ENCODE measurements around the gene RPS18.

DNA sequence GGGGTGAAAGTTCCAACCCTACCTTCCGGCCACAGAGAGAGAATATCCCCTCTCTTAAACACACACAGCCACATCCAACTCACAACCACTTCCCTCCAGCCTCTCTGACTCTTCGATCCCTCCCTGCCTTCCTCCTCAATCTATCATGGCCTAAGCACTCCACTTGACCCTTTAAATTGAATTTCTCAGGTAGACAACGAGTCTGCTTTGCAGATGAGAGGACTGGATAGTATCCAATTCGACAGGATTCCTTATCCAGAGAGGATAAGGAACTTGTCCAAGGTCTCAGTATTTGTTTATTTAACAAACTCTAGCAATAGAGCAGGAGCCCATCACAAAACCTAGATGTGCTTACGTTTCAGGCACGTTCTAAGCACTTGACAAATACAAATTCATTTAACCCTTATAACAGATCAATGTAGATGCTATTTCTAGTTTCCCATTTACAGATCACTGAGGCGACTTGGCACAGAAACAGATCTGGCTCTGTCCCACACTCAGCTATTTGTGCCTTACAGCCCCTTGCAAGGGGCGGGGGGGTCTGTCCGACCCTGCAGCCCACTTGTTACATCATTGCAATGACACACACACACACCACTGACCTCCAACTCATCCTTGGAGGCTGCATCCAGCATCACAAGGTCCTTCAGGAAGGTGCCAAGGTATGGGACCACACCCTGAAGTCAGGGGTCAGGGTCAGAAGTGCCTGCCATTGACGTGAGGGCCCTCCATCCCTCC, 22.4 kb downstream of the RPS18 start:
- TF ChIP-seq EZH2phosphoT487 (conservative IDR thresholded peaks at IDR 0.05; ENCODE audit: low read length): no peak
- TF ChIP-seq CTCF (IDR thresholded peaks at IDR 0.05; ENCODE audit: insufficient read depth, low read length, poor library complexity, severe bottlenecking): no peak

Data from SU-DHL-6 (cell line).